Adrenal gland (tissue), 5 donors: ENCODE data around the gene CTAGE9.

Experiments used
- CTCF ChIP-seq, 6 experiments: fragments of 450-650 bp in 4 of 6; fragments of 200-600 bp in 2 of 6; sonication (generic) in 1 of 6; IDR thresholded peaks; 1 replicate in 5 of 6; 2 replicates in 1 of 6; pipeline versions ENCODE4 v1.5.1 to v1.8.0; 2016 to 2021; ENCODE audit warnings: antibody characterized with exemption in 6 of 6, mild to moderate bottlenecking in 2 of 6, moderate library complexity in 1 of 6
- POLR2A ChIP-seq, 2 donors: fragments of 450-650 bp; IDR thresholded peaks; one replicate each; pipeline ENCODE4 v1.6.1; 2017; ENCODE audit warnings: antibody characterized with exemption in 2 of 2, mild to moderate bottlenecking in 2 of 2, moderate library complexity in 1 of 2
- donor health status: DM: no; HTN: no; CAD: no.

- TF ChIP-seq CTCF (IDR thresholded peaks at IDR 0.05) (no peak), POLR2A (IDR thresholded peaks at IDR 0.05) (no peak)
Observed at GRCh38 chr6:131741688-131742393, 31.0 kb upstream of the CTAGE9 start.
